Mesenteric fat pad (tissue), 1 donor: ENCODE data around the gene CLMN. TPM values are rescaled to one million over a fixed set of nuclear protein-coding genes. Genes with fewer than 3 reads are reported as not detected.

ENCODE experiments used
- DNase-seq: peaks from one replicate; pipeline ENCODE4 v3.0.0-alpha.2; 2020; ENCODE audit warnings: low spot score
- total RNA-seq: library from RNA; stranded (reverse); fragmentation: NEBNext Ultra II Directional; extraction: Animal tissue kit (Norgen Biotek cat#: 25700); gene quantifications from one replicate; pipeline ENCODE4 v1.2.1, GENCODE V29; 2021
- donor health status: DM: yes; HTN: yes; CAD: no.

Gene CLMN
- total RNA-seq, 1 donor from 2014 or later = 47.4 TPM

DNA sequence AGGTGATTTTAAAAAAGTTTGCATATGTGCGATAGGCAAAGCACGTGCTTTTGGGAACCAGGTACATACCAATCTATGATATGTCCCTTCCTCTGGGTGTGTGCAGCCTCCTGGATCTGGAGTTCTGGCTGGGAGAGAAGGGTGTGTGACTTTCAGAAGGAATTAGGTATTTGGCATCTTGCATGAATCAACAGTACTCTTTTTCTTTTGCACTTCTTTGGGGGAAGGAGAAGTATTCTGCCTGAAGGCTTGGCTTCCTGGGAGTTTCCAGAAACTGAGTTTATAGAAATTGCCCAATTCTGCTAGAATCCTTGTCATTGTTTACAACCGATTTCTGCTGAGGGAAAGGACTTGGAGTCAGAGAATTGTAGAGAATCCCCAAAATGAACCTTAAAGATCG lies 2.9 kb upstream of the CLMN start:
- DNase-seq = no peak

DNA sequence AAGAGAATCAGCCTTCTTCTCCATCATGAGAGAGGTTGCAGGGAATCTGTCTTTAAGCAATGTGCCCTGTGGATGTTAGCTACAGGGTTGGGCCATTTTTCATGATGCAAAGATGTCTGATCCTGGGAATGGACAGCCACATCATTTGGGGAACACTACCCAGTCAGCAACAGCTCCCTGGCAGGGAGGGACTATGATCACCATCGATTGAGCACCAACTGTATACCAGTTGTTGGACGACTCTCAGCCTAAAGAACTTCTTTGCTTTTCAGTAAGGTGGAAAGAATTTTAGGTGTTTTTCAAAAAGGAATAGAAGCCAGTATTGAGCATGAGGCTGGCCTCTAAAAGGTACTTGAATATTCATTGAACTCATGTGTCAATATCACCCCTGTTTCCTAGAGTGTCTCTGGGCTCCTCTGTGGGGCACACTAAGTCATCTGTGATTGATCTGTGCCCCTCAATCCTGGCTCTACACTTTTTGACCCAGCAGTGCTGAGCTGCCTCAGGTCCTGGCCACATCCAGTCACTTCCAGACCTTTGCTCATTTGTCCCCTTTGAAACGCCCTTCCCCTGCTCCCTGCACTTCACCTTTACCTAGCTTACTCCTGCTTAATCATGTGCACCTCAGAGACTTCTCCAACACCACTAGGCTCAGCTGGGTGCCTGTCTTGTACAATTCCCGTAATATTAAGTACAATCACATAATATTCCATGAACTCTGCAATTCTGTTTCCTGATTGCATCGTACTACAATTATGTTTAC lies 2.2 kb upstream of the CLMN start:
- no peak for DNase-seq

- DNase-seq = no peak
Observed at GRCh38 chr14:95320955-95321600, 1.4 kb upstream of the CLMN start.

GRCh38 chr14:95320078-95320895 lies 579 bp upstream of the CLMN start:
- DNase-seq = no peak

GRCh38 chr14:95318399-95319311 lies 1.1 kb downstream of the CLMN start:
- no peak for DNase-seq

DNA sequence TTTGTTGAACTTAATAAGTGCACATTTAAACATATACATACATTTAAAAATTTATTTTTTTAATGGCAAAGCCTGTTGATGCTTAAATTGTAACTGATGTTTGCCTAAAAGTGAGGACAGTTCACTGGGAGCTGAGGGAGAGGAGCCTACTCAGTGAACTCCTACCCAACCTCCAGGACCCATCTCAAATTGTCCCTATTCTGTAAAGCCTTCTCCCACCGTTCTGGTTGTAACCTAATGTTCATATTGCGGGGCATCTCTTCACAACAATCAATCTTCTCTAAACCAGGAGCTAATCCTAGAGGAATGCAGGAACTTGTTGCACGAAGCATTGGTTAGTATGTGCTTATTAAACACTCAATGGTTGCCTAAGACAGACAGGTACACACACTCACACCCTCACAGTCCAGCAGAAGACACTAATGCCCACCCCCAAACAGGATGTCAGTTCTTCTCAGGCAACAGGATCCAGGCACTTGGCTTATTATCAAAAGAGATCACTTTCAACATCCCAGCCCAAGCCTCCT lies 1.8 kb downstream of the CLMN start:
- DNase-seq = no peak

- no peak for DNase-seq
Observed at GRCh38 chr14:95316821-95317220, 2.9 kb downstream of the CLMN start.

GRCh38 chr14:95315579-95315978 lies 4.1 kb downstream of the CLMN start:
- DNase-seq = no peak

DNA sequence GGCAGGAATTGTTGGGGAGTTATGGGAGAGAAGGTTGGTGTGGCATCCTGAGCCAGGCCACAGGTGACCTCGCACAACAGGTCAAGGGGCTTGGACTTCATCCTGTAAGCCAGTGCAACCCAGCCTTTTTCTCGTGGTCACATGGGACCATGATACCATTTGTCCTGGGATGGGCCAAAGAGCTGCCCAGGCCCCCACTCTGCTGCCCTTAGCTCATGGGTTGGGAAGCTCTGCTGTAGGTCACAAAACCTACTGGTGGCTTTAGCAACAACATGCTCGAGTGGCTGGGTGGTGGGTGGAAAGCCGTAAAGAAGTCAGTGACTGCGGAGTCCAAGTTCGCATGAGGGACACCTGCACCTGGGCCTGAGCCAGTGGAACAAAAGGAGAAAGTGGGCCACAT lies 4.6 kb downstream of the CLMN start:
- DNase-seq = no peak

GRCh38 chr14:95314609-95315008 lies 5.1 kb downstream of the CLMN start:
- no peak for DNase-seq

GRCh38 chr14:95313707-95314106 lies 6.0 kb downstream of the CLMN start:
- DNase-seq = no peak

- DNase-seq = no peak
Observed at GRCh38 chr14:95313190-95313589, 6.5 kb downstream of the CLMN start.

DNA sequence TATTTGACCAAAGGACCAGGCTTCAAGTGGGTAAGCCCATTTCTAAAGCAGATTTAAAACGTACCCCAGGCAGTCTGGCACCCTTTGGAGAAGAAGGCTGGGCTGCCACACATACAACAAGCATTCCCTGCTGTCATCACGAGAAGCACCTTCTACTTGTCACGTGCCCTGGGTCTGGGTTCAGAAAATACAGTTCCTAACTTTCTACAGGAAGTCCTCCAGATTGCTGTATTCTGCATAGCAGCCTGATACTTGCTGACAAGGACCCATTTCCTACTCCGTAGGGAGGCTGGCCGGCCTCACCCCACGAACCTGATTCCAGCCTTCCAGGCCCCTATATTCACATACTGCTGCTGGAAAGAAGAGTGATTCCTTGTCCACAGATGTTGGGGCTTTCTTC lies 7.4 kb downstream of the CLMN start:
- no peak for DNase-seq

DNA sequence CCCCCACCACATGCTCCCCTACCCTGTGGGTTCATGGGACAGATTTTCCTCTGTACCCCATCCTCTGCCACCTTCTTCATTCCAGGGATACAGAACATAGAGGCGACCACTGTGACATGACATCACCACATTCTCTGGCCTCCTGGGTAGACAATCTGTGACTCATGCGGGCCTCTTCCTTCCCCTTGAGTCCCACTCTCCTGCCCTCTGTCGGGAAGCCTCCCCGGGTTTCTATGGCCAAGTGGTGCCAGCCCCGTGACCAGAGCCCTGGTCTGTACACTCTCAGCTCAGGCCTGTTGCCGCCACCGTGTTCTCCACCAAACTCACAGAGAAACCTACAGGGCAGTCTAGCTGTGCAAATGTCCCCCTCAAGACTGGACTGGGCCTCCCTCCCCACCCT lies 8.0 kb downstream of the CLMN start:
- no peak for DNase-seq

GRCh38 chr14:95310635-95311380 lies 8.9 kb downstream of the CLMN start:
- no peak for DNase-seq

DNA sequence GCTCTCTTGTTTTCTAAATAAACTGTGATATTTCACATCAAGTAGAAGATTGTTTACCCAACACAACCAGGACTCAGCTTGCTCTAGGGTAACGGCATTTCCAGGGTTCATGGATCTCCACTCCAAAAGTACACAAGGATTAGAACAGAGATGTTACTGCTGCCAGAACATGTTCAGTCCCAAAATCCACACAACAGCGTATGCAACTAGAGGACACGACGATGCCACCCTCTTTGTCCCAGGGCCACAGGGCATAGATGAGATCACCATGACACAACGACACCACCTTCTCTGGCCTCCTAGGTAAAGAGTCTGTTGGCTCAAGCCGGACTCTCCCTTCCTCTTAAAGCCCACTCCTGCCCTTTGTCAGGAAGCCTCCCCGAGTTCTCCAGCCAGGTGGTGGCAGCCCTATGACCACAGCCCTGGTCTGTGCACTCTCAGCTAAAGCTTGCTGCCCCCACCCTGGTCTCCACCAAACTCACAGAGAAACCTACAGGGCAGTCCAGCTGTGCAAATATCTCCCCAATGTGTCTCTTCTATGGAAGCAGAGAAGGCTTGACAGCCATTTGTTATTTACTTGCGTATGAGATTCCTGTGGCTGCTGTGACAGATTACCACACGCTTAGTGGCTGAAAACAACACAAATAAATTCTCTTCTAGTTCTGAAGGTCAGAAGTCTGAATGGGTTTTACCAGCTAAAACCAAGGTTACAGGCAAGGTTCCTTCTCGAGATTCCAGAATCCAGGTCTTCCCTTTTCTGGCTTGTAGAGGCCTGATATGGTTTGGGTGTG lies 10.3 kb downstream of the CLMN start:
- DNase-seq = no peak

- DNase-seq = no peak
Observed at GRCh38 chr14:95308073-95308472, 11.6 kb downstream of the CLMN start.

GRCh38 chr14:95307402-95308041 lies 12.2 kb downstream of the CLMN start:
- no peak for DNase-seq

GRCh38 chr14:95305940-95306339 lies 13.8 kb downstream of the CLMN start:
- DNase-seq = no peak
